Measurements from ENCODE around the gene LGR6. TPM values are rescaled to one million over a fixed set of nuclear protein-coding genes. Genes with fewer than 3 reads are reported as not detected.

The LGR6 gene
- total and polyA plus RNA-seq, 2 of the 4 experiments (the other 2 are of a cell fraction) = not detected

GRCh38 chr1:202152399-202152798 lies 41.2 kb upstream of the LGR6 start:
- POLR2A ChIA-PET (ENCODE audit: unreplicated experiment) = no interaction called here

More at GRCh38 chr1:202152399-202152798, 41.2 kb upstream of the LGR6 start:
- H3K9me3 ChIP-seq (ENCODE audit: control insufficient read depth, insufficient read depth, low read length) = no peaks in the 10 kb centered on the region
- H4K20me1 ChIP-seq (ENCODE audit: insufficient read depth, low read length) = no peaks in the 10 kb centered on the region
- no peak overlapping the region for H3K9ac ChIP-seq (ENCODE audit: low read depth, low read length)
- CTCF ChIA-PET = no interaction called here
- no peak overlapping the region for H2AK9ac ChIP-seq (replicated peaks; ENCODE audit: low read depth, low read length, poor library complexity)
- in situ Hi-C loops (cut with MboI; ENCODE audit: low sequenced_read_pairs) (no loop called here), intact Hi-C loops (cut with micrococcal nuclease) (no loop called here), dilution Hi-C loops (cut with HindIII; ENCODE audit: low sequenced_read_pairs, unreplicated experiment) (no loop called here)
- H3K27me3 ChIP-seq (ENCODE audit: control insufficient read depth, insufficient read depth, low read length) = peaks cover 27% of the 10 kb centered on the region
- no peak overlapping the region for H2BK5ac ChIP-seq (ENCODE audit: low read depth, low read length, poor library complexity, severe bottlenecking)
- H3K4me2 ChIP-seq (ENCODE audit: low read depth, low read length) = no peak overlapping the region
- peak overlapping the region; percentile 32 for H2AFZ ChIP-seq (replicated peaks; ENCODE audit: low read length, poor library complexity)
- no peak overlapping the region for H3K56ac ChIP-seq (ENCODE audit: extremely low read depth, insufficient read depth, low read length)
- DNase-seq = no peak
- H3K36me3 ChIP-seq (ENCODE audit: control insufficient read depth, insufficient read depth, low read length) = no peaks in the 10 kb centered on the region
- ATAC-seq (ENCODE audit: low read depth) = no peak
- no peak overlapping the region for H3K4me3 ChIP-seq (ENCODE audit: insufficient read depth, low read depth, low read length)
- no peak for TF ChIP-seq FOS (IDR thresholded peaks at IDR 0.05; ENCODE audit: low read depth, low read length)
- no peak for TF ChIP-seq MAFK (IDR thresholded peaks at IDR 0.05; ENCODE audit: low read depth, low read length)
- no peak for TF ChIP-seq MXI1 (IDR thresholded peaks at IDR 0.05; ENCODE audit: borderline replicate concordance, low read depth, low read length)
- no peak for TF ChIP-seq USF2 (IDR thresholded peaks at IDR 0.05; ENCODE audit: low read depth, low read length)
- no peak for TF ChIP-seq NFE2L2 (IDR thresholded peaks at IDR 0.05; ENCODE audit: low read depth, low read length)
- TF ChIP-seq RAD21 (IDR thresholded peaks at IDR 0.05; ENCODE audit: low read length) = no peak
- TF ChIP-seq CEBPB (IDR thresholded peaks at IDR 0.05; ENCODE audit: low read depth, low read length) = no peak
- no peak for TF ChIP-seq RCOR1 (IDR thresholded peaks at IDR 0.05; ENCODE audit: insufficient replicate concordance, low read length)
- no peak for TF ChIP-seq ELK1 (IDR thresholded peaks at IDR 0.05; ENCODE audit: borderline replicate concordance, low read depth, low read length)
- TF ChIP-seq MAZ (IDR thresholded peaks at IDR 0.05; ENCODE audit: borderline replicate concordance, low read depth, low read length) = no peak
- TF ChIP-seq CTCF (conservative IDR thresholded peaks at IDR 0.05; ENCODE audit: low read depth, low read length) = no peak
- no peak for TF ChIP-seq POLR2A (IDR thresholded peaks at IDR 0.05; ENCODE audit: low read depth, low read length)
- no peak for TF ChIP-seq SMC3 (IDR thresholded peaks at IDR 0.05; ENCODE audit: low read depth, low read length)
- no peak for TF ChIP-seq RFX5 (IDR thresholded peaks at IDR 0.05; ENCODE audit: low read depth, low read length)
- H2BK15ac ChIP-seq (ENCODE audit: low read depth, low read length) = no peak overlapping the region
- H3K18ac ChIP-seq (ENCODE audit: low read depth, low read length) = no peak overlapping the region
- H3K4ac ChIP-seq (ENCODE audit: low read depth, low read length) = no peak overlapping the region
- no peak overlapping the region for H4K91ac ChIP-seq (ENCODE audit: insufficient read depth, low read depth, low read length)
- H3K27ac ChIP-seq (ENCODE audit: insufficient read depth, low read length) = no peak overlapping the region
- no peak overlapping the region for H4K5ac ChIP-seq (ENCODE audit: low read depth, low read length)
- no peak overlapping the region for H2AK5ac ChIP-seq (ENCODE audit: low read depth, low read length)
- H3K79me1 ChIP-seq (ENCODE audit: low read depth in 1 of 2, low read length in 2 of 2) = no peaks in the 10 kb centered on the region
- H4K8ac ChIP-seq (ENCODE audit: low read depth in 2 of 2, low read length in 2 of 2) = no peak overlapping the region
- H2BK120ac ChIP-seq (ENCODE audit: low read depth, low read length) = no peak overlapping the region
- no CpG with 5 or more reads among the region's 10 CpGs for WGBS, 2 experiments (ENCODE audit: extremely low coverage in 2 of 2, insufficient read length in 1 of 2)
- no TSS peak for BruUV-seq (replicated peaks)
- H3K9me1 ChIP-seq (ENCODE audit: insufficient read depth, low read length) = no peaks in the 10 kb centered on the region
- no peak overlapping the region for H3K14ac ChIP-seq (replicated peaks; ENCODE audit: low read depth, low read length)
- H2BK20ac ChIP-seq (ENCODE audit: low read depth, low read length) = no peak overlapping the region
- no peak overlapping the region for H3K23ac ChIP-seq (ENCODE audit: low read depth, low read length)
- no peaks in the 10 kb centered on the region for H3K4me1 ChIP-seq (ENCODE audit: control insufficient read depth, insufficient read depth, low read length)
